Cardiac fibroblast (primary cell): ENCODE data around the gene FNIP1.
"Not testable (repeated sequence)": the region's sequence is repeated elsewhere in the genome, so short reads cannot be mapped to it uniquely, and the experiment has no call there.

ENCODE experiments used
- DNase-seq, 2 donors: peaks; one replicate each; pipeline versions ENCODE4 v3.0.0 to v3.0.0-alpha.2; 2010; ENCODE audit warnings: low read depth in 2 of 2
- H3K4me3 ChIP-seq, 2 donors: replicated peaks in 1 of 2; 1 replicate in 1 of 2; 2 replicates in 1 of 2; pipeline ENCODE4 v1.5.1; 2011; ENCODE audit warnings: low read depth in 2 of 2, low read length in 2 of 2, mild to moderate bottlenecking in 2 of 2, moderate library complexity in 1 of 2
- TF ChIP-seq, protein P1 (sequence below): IDR thresholded peaks from one replicate; pipeline ENCODE4 v1.5.1; 2011; ENCODE audit warnings: low read depth, mild to moderate bottlenecking, low read length, inconsistent platforms

The FNIP1 gene

DNA sequence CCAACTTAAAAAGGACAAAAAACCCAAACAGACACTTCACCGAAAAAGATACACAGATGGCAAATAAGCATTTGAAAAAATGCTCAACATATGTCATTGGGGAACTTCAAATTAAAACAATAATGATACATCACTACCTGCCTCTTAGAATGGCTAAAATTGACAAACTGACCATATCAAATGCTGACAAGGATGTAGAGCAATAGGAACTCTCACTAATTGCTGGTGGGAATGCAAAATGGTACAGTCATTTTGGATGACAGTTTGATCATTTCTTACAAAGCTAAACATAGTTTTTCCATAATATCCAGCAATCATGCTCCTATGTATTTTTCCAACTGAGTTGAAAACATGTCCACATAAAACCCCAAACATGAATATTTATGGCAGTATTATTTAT is 102.9 kb downstream of the FNIP1 start:
- DNase-seq, result no peak
- TF ChIP-seq, protein P1, sequence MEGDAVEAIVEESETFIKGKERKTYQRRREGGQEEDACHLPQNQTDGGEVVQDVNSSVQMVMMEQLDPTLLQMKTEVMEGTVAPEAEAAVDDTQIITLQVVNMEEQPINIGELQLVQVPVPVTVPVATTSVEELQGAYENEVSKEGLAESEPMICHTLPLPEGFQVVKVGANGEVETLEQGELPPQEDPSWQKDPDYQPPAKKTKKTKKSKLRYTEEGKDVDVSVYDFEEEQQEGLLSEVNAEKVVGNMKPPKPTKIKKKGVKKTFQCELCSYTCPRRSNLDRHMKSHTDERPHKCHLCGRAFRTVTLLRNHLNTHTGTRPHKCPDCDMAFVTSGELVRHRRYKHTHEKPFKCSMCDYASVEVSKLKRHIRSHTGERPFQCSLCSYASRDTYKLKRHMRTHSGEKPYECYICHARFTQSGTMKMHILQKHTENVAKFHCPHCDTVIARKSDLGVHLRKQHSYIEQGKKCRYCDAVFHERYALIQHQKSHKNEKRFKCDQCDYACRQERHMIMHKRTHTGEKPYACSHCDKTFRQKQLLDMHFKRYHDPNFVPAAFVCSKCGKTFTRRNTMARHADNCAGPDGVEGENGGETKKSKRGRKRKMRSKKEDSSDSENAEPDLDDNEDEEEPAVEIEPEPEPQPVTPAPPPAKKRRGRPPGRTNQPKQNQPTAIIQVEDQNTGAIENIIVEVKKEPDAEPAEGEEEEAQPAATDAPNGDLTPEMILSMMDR, result no peak
- H3K4me3 ChIP-seq, result no peak overlapping the region

DNA sequence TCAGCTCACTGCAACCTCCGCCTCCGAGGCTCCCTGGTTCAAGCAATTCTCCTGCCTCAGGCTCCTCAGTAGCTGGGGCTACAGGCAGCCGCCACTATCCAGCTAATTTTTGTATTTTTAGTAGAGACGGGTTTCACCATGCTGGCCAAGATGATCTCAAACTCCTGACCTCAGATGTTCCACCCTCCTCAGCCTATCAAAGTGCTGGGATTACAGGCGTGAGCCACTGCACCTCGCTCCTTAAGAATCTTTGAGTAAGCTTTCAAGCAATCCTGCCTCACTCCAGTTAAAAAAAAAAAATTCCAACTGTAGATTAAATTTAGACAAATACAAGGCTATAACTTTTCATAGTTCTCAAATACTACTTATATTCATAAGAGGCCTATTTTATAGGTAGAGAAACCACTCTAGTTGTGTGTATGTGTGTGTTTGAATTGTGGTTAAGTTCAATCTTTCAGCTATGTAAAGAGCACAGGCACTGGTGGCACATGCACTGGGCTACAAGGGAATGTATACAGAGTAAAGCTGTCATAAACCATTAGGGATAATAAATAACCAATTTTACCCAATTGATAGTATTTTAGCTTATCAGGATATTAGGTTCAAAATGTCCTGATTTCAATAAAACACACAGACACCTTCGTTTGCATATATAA is 111.2 kb downstream of the FNIP1 start:
- TF ChIP-seq, protein P1, result no peak
- no peak overlapping the region for H3K4me3 ChIP-seq

GRCh38 chr5:131684595-131684994 is 112.2 kb downstream of the FNIP1 start:
- DNase-seq, result no peak
- no peak overlapping the region for H3K4me3 ChIP-seq
- TF ChIP-seq, protein P1, result no peak

More for the DNA sequence above, 111.2 kb downstream of the FNIP1 start:
- no peak for DNase-seq

DNA sequence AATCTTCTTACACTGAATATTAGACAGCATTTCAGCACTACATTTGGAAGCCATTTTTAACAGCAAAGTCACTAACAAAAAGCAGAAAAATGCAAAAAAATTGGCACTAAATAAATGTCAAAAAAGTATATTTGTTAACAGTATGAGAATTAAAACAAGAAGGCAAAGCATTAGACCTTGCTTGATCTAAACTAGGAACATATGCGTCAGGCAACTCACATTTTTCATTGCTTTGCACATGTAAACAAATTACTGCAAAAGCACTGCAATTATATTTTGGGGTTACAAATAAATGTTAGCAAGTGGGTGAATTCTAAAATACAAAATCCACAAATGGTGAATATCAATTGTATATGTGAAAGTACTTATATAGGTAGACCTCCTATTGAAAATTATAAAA is 112.8 kb downstream of the FNIP1 start:
- TF ChIP-seq, protein P1, result no peak
- H3K4me3 ChIP-seq, result no peak overlapping the region
- DNase-seq, result no peak

- TF ChIP-seq, protein P1, result no peak
- no peak for DNase-seq
- no peak overlapping the region for H3K4me3 ChIP-seq
Observed at GRCh38 chr5:131682826-131683225, 114.0 kb downstream of the FNIP1 start.

- H3K4me3 ChIP-seq, result no peak overlapping the region
- TF ChIP-seq, protein P1, result no peak
- no peak for DNase-seq
Observed at GRCh38 chr5:131682175-131682574, 114.6 kb downstream of the FNIP1 start.

DNA sequence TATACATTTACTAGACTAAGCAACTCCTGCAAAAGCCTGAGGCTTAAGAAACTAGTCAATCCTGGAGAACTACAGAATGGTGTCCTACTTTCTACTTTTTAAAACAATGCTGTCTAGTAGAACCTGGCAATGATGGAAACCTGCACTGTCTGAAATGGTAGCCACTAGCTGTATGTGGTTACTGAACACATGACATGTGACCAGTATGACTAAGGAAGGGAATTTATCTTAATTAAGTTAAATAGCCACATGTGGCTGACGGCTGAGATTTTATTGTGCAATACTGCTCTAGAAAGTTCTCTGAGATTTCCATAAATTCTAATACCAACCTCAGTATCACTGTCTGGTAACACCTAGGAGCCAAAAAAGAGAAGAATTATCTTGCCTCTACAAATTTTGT is 116.9 kb downstream of the FNIP1 start:
- peak; percentile 53 to 76 for DNase-seq
- TF ChIP-seq, protein P1, result no peak
- H3K4me3 ChIP-seq, result no peak overlapping the region

DNA sequence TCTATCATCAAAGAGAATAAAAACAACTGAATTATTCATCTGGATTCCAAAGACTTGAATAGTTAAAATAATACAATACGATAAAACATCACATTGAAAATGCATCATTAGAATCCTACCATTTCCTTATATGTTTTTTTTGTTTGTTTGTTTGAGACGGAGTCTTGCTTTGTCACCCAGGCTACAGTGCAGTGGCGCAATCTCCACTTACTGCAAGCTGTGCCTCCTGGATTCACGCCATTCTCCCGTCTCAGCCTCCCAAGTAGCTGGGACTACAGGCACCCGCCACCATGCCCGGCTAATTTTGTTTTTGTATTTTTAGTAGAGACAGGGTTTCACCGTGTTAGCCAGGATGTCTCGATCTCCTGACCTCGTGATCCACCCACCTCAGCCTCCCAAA is 118.5 kb downstream of the FNIP1 start:
- DNase-seq, result peak; percentile 43 to 65
- H3K4me3 ChIP-seq, result not testable (repeated sequence)
